Measurements from ENCODE around the gene DENND2A. TPM values are rescaled to one million over a fixed set of nuclear protein-coding genes. Genes with fewer than 3 reads are reported as not detected.

DENND2A gene
- total and polyA plus RNA-seq, 2 of the 4 experiments (the other 2 are of a cell fraction), result 7.5 to 10.3 TPM

Small RNA genes lying within 50 kb of the gene (microRNA-seq; reads per million reads assigned to microRNA genes)
- gene RF00019 (ENCODE audit: insufficient read depth, insufficient read length) (not detected), gene RN7SL771P (ENCODE audit: insufficient read depth, insufficient read length) (not detected)

Small RNA genes lying within 50 kb of the gene (small RNA-seq; reads per million reads assigned to genes)
- gene RF00019 (0 reads per million in 5 experiments), gene RN7SL771P (0 reads per million in 5 experiments)

Other genes starting within 250 kb of the DENND2A start
- gene SLC37A3, start 242.3 kb downstream of the DENND2A start, total RNA-seq (2012; rRNA removed), result 43.2 and 97.2 TPM in 2 replicates
- 36.3 and 45.3 TPM in 2 replicates for gene SLC37A3, start 242.3 kb downstream of the DENND2A start, polyA plus RNA-seq (2012; rRNA removed)
- gene RAB19, start 236.8 kb downstream of the DENND2A start, total RNA-seq (2012; rRNA removed), result not detected in 2 replicates
- not detected in 2 replicates for gene RAB19, start 236.8 kb downstream of the DENND2A start, polyA plus RNA-seq (2012; rRNA removed)
- gene MKRN1, start 161.3 kb downstream of the DENND2A start, total RNA-seq (2012; rRNA removed), result 83.0 and 83.3 TPM in 2 replicates
- 38.2 and 47.2 TPM in 2 replicates for gene MKRN1, start 161.3 kb downstream of the DENND2A start, polyA plus RNA-seq (2012; rRNA removed)
- gene ADCK2, start 32.1 kb upstream of the DENND2A start, total RNA-seq (2012; rRNA removed), result 7.5 and 10.0 TPM in 2 replicates
- gene ADCK2, start 32.1 kb upstream of the DENND2A start, polyA plus RNA-seq (2012; rRNA removed), result 6.9 and 7.1 TPM in 2 replicates
- 81.7 and 136 TPM in 2 replicates for gene NDUFB2, start 55.9 kb upstream of the DENND2A start, total RNA-seq (2012; rRNA removed)
- 143 and 170 TPM in 2 replicates for gene NDUFB2, start 55.9 kb upstream of the DENND2A start, polyA plus RNA-seq (2012; rRNA removed)

Measured in IMR-90 (cell line).